DND-41 (cell line): Measurements from ENCODE around the gene GABBR2.

Experiments used
- ATAC-seq: fragments of 200-7000 bp; cut with Tn5 transposase; 3 replicates; pipeline ENCODE4 v1.9.1; 2021; ENCODE audit warnings: low read depth; ENCODE audit not compliant: insufficient read depth
- DNase-seq: peaks from one replicate; pipeline ENCODE4 v3.0.0-alpha.2; 2020
- H2AFZ ChIP-seq: 2 replicates; pipeline ENCODE4 v1.6.0; 2012; ENCODE audit warnings: low read depth, low read length
- H3K27ac ChIP-seq: 2 replicates; pipeline ENCODE4 v1.5.1; 2012; ENCODE audit warnings: low read length, inconsistent platforms
- H3K27me3 ChIP-seq: fragments of 200-600 bp; sonication (generic); 2 replicates; pipeline ENCODE4 v1.6.0; 2012; ENCODE audit warnings: low read length, mild to moderate bottlenecking, inconsistent platforms; ENCODE audit not compliant: insufficient read depth, poor library complexity
- H3K36me3 ChIP-seq: 2 replicates; pipeline ENCODE4 v1.5.1; 2012; ENCODE audit warnings: low read length, inconsistent platforms; ENCODE audit not compliant: insufficient read depth
- H3K4me1 ChIP-seq: 2 replicates; pipeline ENCODE4 v1.5.1; 2012; ENCODE audit warnings: mild to moderate bottlenecking, low read length; ENCODE audit not compliant: insufficient read depth
- H3K4me2 ChIP-seq: 2 replicates; pipeline ENCODE4 v1.6.0; 2012; ENCODE audit warnings: mild to moderate bottlenecking, moderate library complexity, low read length, inconsistent platforms; ENCODE audit not compliant: insufficient read depth
- H3K4me3 ChIP-seq, 2 experiments: fragments of 200-600 bp in 1 of 2; shearing (Covaris generic) in 1 of 2; 2 replicates each; pipeline ENCODE4 v1.5.1; 2012 to 2016; ENCODE audit warnings: inconsistent platforms in 2 of 2, low read length in 2 of 2, mild to moderate bottlenecking in 2 of 2, low read depth in 1 of 2, moderate library complexity in 1 of 2
- H3K79me2 ChIP-seq: 2 replicates; pipeline ENCODE4 v1.6.0; 2012; ENCODE audit warnings: low read length, inconsistent platforms; ENCODE audit not compliant: insufficient read depth
- H3K9ac ChIP-seq: 2 replicates; pipeline ENCODE4 v1.6.0; 2012; ENCODE audit warnings: low read depth, mild to moderate bottlenecking, inconsistent platforms, low read length, moderate library complexity
- H3K9me3 ChIP-seq: 2 replicates; pipeline ENCODE4 v1.5.1; 2012; ENCODE audit warnings: low read length, moderate library complexity, mild to moderate bottlenecking, inconsistent platforms; ENCODE audit not compliant: insufficient read depth, severe bottlenecking
- H4K20me1 ChIP-seq: 2 replicates; pipeline ENCODE4 v1.6.0; 2012; ENCODE audit warnings: low read length; ENCODE audit not compliant: insufficient read depth
- CTCF ChIP-seq: IDR thresholded peaks from 2 replicates; pipeline ENCODE4 v1.5.1; 2012; ENCODE audit warnings: borderline replicate concordance, low read length, moderate library complexity, mild to moderate bottlenecking; ENCODE audit not compliant: poor library complexity, severe bottlenecking; ENCODE audit errors: extremely low read depth
- EZH2 ChIP-seq: IDR thresholded peaks from 3 replicates; pipeline ENCODE4 v1.6.1; 2012; ENCODE audit warnings: borderline replicate concordance, low read depth, mild to moderate bottlenecking, moderate library complexity, low read length, inconsistent platforms; ENCODE audit not compliant: severe bottlenecking

The GABBR2 gene

GRCh38 chr9:98750364-98751060 lies 41.8 kb upstream of the GABBR2 start:
- ATAC-seq = no peak
- Histone ChIP-seq H2AFZ (no peak overlapping the region), H3K4me3 (no peak overlapping the region), H4K20me1 (no peaks in the 10 kb centered on the region), H3K9me3 (no peaks in the 10 kb centered on the region), H3K36me3 (no peaks in the 10 kb centered on the region; the same call in 1 of the 2 replicates), H3K27me3 (no peaks in the 10 kb centered on the region), H3K9ac (no peak overlapping the region), H3K27ac (no peak overlapping the region), H3K4me1 (no peaks in the 10 kb centered on the region), H3K79me2 (no peaks in the 10 kb centered on the region), H3K4me2 (no peak overlapping the region)
- TF ChIP-seq EZH2 = no peak
- DNase-seq = no peak

- Histone ChIP-seq H3K9me3 (no peaks in the 10 kb centered on the region), H3K9ac (no peak overlapping the region), H3K4me2 (no peak overlapping the region), H3K4me3 (no peak overlapping the region), H3K27me3 (no peaks in the 10 kb centered on the region), H3K36me3 (no peaks in the 10 kb centered on the region; the same call in 1 of the 2 replicates), H3K27ac (no peak overlapping the region), H2AFZ (no peak overlapping the region), H4K20me1 (no peaks in the 10 kb centered on the region), H3K4me1 (no peaks in the 10 kb centered on the region), H3K79me2 (no peaks in the 10 kb centered on the region)
- ATAC-seq (no peak), DNase-seq (no peak)
- TF ChIP-seq CTCF = no peak
- TF ChIP-seq EZH2 = no peak
Observed at GRCh38 chr9:98747476-98747875, 38.7 kb upstream of the GABBR2 start.

- Histone ChIP-seq H3K79me2 (no peaks in the 10 kb centered on the region), H4K20me1 (no peaks in the 10 kb centered on the region), H3K9me3 (no peaks in the 10 kb centered on the region), H3K27ac (no peak overlapping the region), H3K4me2 (no peak overlapping the region), H3K4me1 (no peaks in the 10 kb centered on the region), H3K4me3 (no peak overlapping the region), H2AFZ (no peak overlapping the region), H3K36me3 (no peaks in the 10 kb centered on the region), H3K27me3 (no peaks in the 10 kb centered on the region), H3K9ac (no peak overlapping the region)
- DNase-seq (no peak), ATAC-seq (no peak)
- TF ChIP-seq EZH2 (no peak), CTCF (no peak)
Observed at GRCh38 chr9:98745470-98745869, 36.7 kb upstream of the GABBR2 start.

- TF ChIP-seq EZH2 = no peak
- TF ChIP-seq CTCF = no peak
- H2AFZ ChIP-seq = no peak overlapping the region
- no peak overlapping the region for H3K9ac ChIP-seq
- no peaks in the 10 kb centered on the region for H3K36me3 ChIP-seq
- no peaks in the 10 kb centered on the region for H3K9me3 ChIP-seq
- ATAC-seq (no peak), DNase-seq (no peak)
- no peaks in the 10 kb centered on the region for H3K79me2 ChIP-seq
- no peaks in the 10 kb centered on the region for H3K4me1 ChIP-seq
- H3K4me2 ChIP-seq = no peak overlapping the region
- no peak overlapping the region for H3K4me3 ChIP-seq
- H4K20me1 ChIP-seq = no peaks in the 10 kb centered on the region
- H3K27me3 ChIP-seq = no peaks in the 10 kb centered on the region
- H3K27ac ChIP-seq = no peak overlapping the region
Observed at GRCh38 chr9:98743818-98744611, 35.3 kb upstream of the GABBR2 start.
